ENCODE results near the gene APP.

- TF ChIP-seq CTCF (IDR thresholded peaks at IDR 0.05; ENCODE audit: insufficient read depth, low read length), result no peak
- no peak for TF ChIP-seq GABPA (IDR thresholded peaks at IDR 0.05; ENCODE audit: low read depth)
- no peak for TF ChIP-seq POLR2AphosphoS5 (IDR thresholded peaks at IDR 0.05; ENCODE audit: low read depth)
- TF ChIP-seq REST (IDR thresholded peaks at IDR 0.05; ENCODE audit: insufficient replicate concordance, low read depth), result no peak
- no peak for TF ChIP-seq SPI1 (IDR thresholded peaks at IDR 0.05; ENCODE audit: borderline replicate concordance, low read depth)
These were observed 42.7 kb downstream of the APP start for GRCh38 chr21:26127918-26128317.
